K562 (cell line): ENCODE data around the gene CPNE1. TPM values are rescaled to one million over a fixed set of nuclear protein-coding genes. Genes with fewer than 3 reads are reported as not detected.

Experiments used
- GTF2A2 ChIP-seq: IDR thresholded peaks from 2 replicates; pipeline ENCODE4 v1.6.1; 2016; ENCODE audit warnings: mild to moderate bottlenecking, missing genetic modification characterization, missing compliant biosample characterization
- HCFC1 ChIP-seq: IDR thresholded peaks from 2 replicates; pipeline ENCODE4 v1.6.1; 2012; ENCODE audit warnings: low read depth, low read length, improper control_type of control experiment
- MYNN ChIP-seq, 2 experiments: sonication (generic); formaldehyde crosslinking in 1 of 2; IDR thresholded peaks; 2 replicates each; pipeline versions ENCODE4 v1.5.0 to v1.6.1; 2016 to 2020; ENCODE audit warnings: antibody characterized with exemption in 1 of 2, missing genetic modification reagents in 1 of 2
- polyA plus RNA-seq, 8 experiments: library from polyadenylated mRNA; depleted of rRNA in 4 of 8; stranded (reverse) in 5 of 8; unstranded in 3 of 8; fragments of >200 nt; fragmentation: Nextera tagmentation in 2 of 8; fragmentation: Illumina TruSeq in 1 of 8; extraction: Ambion mirVana in 2 of 8; extraction: Trizol in 1 of 8; gene quantifications; 2 replicates each; pipeline versions ENCODE4 v1.2.1 to v1.2.3, GENCODE V29; 2011 to 2014; ENCODE audit warnings: inconsistent platforms in 1 of 8, missing spikeins in 1 of 8
- total RNA-seq, 7 experiments: library from RNA; depleted of rRNA in 6 of 7; stranded (reverse); fragments of >200 nt in 6 of 7; fragmentation: Illumina TruSeq in 2 of 7; extraction: Trizol in 2 of 7; gene quantifications; 2 replicates each; pipeline versions ENCODE4 v1.2.1 to v1.2.3, GENCODE V29; 2011 to 2021; ENCODE audit warnings: low replicate concordance in 1 of 7
- TF ChIP-seq, protein P1 (sequence below), 2 experiments: fragments of 450-650 bp; IDR thresholded peaks; 2 replicates each; pipeline ENCODE4 v1.6.1; 2016; ENCODE audit warnings: mild to moderate bottlenecking in 2 of 2, borderline replicate concordance in 1 of 2, low read depth in 1 of 2, moderate library complexity in 1 of 2

Gene CPNE1
- total and polyA plus RNA-seq, 9 of the 15 experiments (the other 6 are each of a cell fraction or from before 2014, with no cell fraction given), result 42.1 to 102 (median 56.0) TPM

- TF ChIP-seq, protein P1, sequence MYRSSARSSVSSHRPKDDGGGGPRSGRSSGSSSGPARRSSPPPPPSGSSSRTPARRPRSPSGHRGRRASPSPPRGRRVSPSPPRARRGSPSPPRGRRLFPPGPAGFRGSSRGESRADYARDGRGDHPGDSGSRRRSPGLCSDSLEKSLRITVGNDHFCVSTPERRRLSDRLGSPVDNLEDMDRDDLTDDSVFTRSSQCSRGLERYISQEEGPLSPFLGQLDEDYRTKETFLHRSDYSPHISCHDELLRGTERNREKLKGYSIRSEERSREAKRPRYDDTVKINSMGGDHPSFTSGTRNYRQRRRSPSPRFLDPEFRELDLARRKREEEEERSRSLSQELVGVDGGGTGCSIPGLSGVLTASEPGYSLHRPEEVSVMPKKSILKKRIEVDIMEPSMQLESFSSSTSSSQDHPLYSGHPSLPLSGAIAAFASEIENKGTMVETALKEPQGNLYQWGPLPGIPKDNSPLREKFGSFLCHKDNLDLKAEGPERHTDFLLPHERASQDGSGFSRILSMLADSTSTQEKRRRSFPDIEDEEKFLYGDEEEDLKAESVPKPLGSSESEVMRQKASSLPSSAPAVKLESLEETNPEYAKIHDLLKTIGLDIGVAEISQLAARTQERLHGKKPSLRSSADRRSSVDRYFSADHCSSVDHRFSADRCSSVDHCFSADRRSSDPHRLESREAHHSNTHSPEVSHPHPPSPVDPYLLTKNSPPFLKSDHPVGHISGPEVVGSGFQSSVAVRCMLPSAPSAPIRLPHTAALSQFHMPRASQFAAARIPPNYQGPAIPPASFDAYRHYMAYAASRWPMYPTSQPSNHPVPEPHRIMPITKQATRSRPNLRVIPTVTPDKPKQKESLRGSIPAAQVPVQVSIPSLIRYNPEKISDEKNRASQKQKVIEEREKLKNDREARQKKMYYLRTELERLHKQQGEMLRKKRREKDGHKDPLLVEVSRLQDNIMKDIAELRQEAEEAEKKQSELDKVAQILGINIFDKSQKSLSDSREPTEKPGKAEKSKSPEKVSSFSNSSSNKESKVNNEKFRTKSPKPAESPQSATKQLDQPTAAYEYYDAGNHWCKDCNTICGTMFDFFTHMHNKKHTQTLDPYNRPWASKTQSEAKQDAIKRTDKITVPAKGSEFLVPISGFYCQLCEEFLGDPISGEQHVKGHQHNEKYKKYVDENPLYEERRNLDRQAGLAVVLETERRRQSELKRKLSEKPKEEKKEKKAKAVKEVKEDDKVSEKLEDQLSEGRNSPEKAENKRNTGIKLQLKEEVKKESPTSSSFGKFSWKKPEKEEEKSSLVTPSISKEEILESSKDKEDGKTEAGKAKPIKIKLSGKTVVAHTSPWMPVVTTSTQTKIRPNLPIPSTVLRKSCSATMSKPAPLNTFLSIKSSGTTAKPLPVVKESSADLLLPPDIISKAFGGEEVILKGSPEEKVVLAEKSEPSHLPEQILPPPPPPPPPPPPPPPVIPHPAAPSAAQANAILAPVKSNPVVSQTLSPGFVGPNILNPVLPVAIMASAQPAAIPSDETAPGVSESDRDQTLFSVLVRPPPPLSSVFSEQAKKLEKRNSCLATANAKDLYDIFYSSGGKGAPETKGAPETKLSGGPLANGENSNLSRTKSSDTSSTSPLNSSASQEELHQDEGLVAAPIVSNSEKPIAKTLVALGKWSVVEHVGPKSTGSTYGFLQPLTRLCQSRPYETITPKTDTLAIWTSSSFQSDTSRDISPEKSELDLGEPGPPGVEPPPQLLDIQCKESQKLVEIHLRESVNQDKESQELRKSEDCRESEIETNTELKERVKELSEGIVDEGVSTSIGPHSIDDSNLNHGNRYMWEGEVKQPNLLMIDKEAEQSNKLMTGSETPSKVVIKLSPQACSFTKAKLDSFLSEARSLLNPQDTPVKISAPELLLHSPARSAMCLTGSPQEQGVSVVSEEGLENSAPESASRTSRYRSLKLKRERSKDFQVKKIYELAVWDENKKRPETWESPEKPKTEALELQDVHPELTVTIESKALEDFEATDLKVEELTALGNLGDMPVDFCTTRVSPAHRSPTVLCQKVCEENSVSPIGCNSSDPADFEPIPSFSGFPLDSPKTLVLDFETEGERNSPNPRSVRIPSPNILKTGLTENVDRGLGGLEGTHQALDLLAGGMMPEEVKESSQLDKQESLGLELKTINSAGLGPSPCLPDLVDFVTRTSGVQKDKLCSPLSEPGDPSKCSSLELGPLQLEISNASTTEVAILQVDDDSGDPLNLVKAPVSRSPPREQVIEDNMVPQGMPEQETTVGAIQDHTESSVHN (IDR thresholded peaks at IDR 0.05; ENCODE audit: borderline replicate concordance in 1 of 2, low read depth in 1 of 2), result no peak
- TF ChIP-seq GTF2A2 (no peak), HCFC1 (no peak), MYNN (IDR thresholded peaks at IDR 0.05) (no peak), MYNN (CRISPR knock-in tag; IDR thresholded peaks at IDR 0.05) (no peak)
- TF ChIP-seq, all 486 proteins: peak for 0
Measured at GRCh38 chr20:35641743-35642142, 23.0 kb downstream of the CPNE1 start (continued).
